Astrocyte (in vitro differentiated cells and primary cell): ENCODE data around the gene CACNA1H.
"Not testable (repeated sequence)": the region's sequence is repeated elsewhere in the genome, so short reads cannot be mapped to it uniquely, and the experiment has no call there.

Source experiments
- EZH2 ChIP-seq: IDR thresholded peaks from 2 replicates; pipeline ENCODE4 v1.6.1; 2012; ENCODE audit warnings: mild to moderate bottlenecking, low read length, inconsistent platforms; ENCODE audit not compliant: insufficient read depth
- TF ChIP-seq, protein P1 (sequence below): IDR thresholded peaks from 2 replicates; pipeline ENCODE4 v1.5.1; 2011; ENCODE audit warnings: low read depth, mild to moderate bottlenecking, inconsistent platforms, low read length, moderate library complexity; ENCODE audit not compliant: insufficient read depth

DNA sequence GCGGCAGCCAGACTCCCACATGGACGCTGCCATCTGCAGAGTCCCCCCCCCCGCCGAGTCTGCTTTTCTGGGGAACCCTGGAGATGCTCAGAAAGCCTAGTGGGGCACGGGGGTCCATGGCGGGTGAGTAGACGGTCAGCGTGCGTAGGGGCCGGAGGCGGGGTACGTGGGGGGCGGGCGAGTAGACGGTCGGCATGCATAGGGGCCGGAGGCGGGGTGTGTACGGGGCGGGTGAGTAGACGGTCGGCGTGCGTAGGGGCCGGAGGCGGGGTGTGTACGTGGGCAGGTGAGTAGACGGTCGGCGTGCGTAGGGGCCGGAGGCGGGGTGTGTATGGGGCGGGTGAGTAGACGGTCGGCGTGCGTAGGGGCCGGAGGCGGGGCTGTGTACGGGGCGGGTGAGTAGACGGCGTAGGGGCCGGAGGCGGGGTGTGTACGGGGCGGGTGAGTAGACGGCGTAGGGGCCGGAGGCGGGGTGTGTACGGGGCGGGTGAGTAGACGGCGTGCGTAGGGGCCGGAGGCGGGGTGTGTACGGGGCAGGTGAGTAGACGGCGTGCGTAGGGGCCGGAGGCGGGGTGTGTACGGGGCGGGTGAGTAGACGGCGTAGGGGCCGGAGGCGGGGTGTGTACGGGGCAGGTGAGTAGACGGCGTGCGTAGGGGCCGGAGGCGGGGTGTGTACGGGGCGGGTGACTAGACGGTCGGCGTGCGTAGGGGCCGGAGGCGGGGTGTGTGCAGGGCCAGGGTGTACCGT is 32.7 kb downstream of the CACNA1H start:
- TF ChIP-seq, protein P1, sequence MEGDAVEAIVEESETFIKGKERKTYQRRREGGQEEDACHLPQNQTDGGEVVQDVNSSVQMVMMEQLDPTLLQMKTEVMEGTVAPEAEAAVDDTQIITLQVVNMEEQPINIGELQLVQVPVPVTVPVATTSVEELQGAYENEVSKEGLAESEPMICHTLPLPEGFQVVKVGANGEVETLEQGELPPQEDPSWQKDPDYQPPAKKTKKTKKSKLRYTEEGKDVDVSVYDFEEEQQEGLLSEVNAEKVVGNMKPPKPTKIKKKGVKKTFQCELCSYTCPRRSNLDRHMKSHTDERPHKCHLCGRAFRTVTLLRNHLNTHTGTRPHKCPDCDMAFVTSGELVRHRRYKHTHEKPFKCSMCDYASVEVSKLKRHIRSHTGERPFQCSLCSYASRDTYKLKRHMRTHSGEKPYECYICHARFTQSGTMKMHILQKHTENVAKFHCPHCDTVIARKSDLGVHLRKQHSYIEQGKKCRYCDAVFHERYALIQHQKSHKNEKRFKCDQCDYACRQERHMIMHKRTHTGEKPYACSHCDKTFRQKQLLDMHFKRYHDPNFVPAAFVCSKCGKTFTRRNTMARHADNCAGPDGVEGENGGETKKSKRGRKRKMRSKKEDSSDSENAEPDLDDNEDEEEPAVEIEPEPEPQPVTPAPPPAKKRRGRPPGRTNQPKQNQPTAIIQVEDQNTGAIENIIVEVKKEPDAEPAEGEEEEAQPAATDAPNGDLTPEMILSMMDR, result not testable (repeated sequence)
- not testable (repeated sequence) for TF ChIP-seq EZH2
